ENCODE measurements around the gene MACROD1.
A peak's percentile ranks its signal among the peaks of the same experiment; 100 is the strongest.

MACROD1 gene

DNA sequence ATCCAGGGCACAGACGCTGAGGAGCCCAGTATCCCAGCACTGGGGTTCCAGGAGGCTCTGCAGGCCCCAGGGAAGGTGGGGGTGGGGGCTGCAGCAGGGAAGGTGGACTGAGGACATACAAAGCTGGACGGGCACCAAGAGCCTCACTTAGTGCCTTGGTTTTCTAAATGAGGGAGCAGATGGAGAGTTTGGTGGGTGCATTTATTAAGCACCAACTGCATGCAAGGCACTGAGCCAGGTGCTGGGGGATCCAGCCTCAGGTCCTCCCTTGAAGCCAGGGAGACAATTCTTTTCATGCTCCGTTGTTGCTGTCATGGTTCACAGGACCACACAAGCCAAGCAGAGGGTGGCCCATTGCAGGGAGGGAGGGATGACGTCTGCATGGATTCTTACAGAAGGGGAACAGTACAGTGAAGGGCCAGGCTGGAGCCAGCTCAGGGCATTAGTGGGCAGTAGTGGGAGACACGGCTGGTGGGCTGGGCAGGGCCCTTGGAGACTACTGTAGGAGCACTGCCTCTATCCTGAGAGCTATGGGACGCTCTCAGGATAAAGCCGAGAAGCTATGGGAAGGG, 65.0 kb downstream of the MACROD1 start:
- no peaks in the 10 kb centered on the region for H3K36me3 Mint-ChIP-seq
- no peak overlapping the region for H3K4me3 Mint-ChIP-seq
- no peak overlapping the region for H3K27ac Mint-ChIP-seq
- no peaks in the 10 kb centered on the region for H3K9me3 Mint-ChIP-seq
- ATAC-seq, result no peak
- H3K4me1 Mint-ChIP-seq, result no peaks in the 10 kb centered on the region
- H3K27me3 Mint-ChIP-seq, result peaks cover 11% of the 10 kb centered on the region

DNA sequence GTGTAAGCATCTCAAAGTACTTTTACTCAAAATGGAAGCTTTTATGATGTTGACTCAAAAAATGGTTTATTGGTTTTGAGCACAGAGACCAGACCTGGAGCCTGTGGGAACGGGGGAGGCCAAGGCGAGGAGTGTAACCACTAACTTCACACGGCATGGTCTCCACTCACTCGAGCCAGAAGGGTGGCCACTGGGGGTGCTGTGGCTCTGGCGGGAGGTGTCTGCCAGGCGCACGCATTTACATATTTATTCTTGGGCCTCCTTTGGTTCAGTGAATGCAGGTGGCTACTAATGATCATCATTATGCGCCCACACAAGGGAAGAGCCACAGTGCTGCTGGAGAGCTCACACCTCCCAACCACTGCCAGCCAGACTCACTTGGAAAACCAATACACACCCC, 65.6 kb downstream of the MACROD1 start:
- Mint-ChIP-seq H3K27me3 (peaks cover 11% of the 10 kb centered on the region), H3K36me3 (no peaks in the 10 kb centered on the region), H3K4me3 (no peak overlapping the region), H3K9me3 (no peaks in the 10 kb centered on the region), H3K4me1 (no peaks in the 10 kb centered on the region), H3K27ac (no peak overlapping the region)
- ATAC-seq, result peak; percentile 52

DNA sequence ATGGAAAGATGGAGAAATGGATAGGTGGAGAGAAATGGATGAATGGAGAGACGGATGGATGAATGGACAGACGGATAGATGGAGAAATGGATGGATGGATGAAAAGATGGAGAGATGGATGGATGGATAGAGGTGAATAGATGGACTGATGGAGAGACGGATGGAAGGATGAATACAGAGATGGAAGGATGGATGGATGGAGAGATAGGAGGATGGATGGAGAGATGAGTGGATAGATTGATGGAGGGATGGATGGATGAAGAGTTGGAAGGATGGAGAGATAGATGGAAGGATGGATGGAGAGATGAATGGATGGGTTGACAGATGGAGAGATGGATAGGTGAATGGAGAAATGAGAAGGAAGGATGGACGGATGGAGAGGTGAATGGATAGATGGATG, 66.5 kb downstream of the MACROD1 start:
- H3K27me3 Mint-ChIP-seq, result peaks cover 11% of the 10 kb centered on the region
- ATAC-seq, result no peak
- H3K27ac Mint-ChIP-seq, result no peak overlapping the region
- no peak overlapping the region for H3K4me3 Mint-ChIP-seq
- H3K36me3 Mint-ChIP-seq, result no peaks in the 10 kb centered on the region
- H3K4me1 Mint-ChIP-seq, result no peaks in the 10 kb centered on the region
- H3K9me3 Mint-ChIP-seq, result no peaks in the 10 kb centered on the region

DNA sequence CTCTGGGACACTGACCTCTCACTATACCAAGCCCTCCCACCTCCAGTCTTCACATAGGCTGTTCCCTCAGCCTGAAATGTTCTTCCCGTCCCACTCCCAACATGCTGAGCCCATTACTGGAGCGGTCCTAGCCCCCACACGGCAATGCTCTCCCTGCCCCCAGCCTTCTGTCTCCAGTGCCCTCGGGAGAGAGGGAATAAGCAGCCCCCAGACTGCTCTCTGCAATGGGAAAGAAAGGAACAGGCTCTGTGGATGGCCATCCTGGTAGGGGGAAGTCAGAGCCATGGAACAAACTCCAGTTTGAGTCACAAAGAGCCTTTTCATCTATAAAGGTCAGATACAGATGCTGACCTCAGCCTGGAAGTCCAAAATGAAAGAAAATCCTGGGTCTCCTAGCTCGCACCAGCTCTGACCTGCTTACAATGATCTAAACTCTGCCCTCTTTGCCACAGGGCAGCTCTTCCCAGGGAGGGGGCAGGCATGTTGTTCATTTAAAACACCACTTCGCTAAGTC, 67.5 kb downstream of the MACROD1 start:
- Mint-ChIP-seq H3K9me3 (no peaks in the 10 kb centered on the region), H3K36me3 (no peaks in the 10 kb centered on the region), H3K27me3 (peaks cover 11% of the 10 kb centered on the region), H3K4me1 (no peaks in the 10 kb centered on the region), H3K4me3 (no peak overlapping the region), H3K27ac (no peak overlapping the region)
- ATAC-seq, result no peak

DNA sequence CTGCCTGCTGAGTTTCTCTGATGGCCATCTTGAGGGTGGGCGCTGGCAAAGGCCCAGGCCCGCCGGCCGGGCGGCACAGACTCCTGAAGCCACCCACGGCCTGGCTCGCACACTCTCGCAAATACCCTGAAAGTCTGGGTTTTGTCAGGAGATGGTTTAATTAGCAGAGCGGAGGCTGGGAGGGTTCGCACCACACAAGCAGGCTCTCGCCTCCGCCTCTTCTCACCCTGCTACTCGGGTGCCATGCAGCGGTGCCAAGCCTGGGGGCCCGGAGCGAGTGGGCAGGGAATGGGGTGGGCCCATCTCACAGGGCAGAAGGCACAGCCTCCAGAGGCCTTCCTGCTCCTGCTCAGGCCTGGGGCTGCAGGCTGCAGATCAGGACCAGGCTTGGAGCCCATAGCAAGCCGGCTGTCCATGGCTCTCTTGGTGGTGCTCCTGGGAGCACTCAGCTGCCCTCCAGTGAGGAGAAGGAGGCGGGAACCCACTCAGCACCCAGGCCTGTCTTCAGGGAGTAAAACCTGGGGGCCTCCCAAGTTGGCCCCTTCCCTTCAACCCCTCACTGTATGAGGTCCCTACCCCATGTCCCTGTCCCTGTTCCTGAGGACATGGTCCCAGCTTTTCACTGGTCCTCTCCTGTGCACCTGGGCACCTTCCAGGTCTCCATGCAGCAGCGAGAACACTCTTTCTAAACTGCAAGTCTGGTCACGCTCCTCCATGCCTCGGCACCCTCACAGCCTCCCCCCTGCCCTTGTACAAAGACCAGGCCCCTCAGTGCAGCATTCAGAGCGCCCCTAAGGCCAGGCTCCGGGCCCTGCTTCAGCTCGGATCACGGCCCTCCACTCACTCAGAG, 68.2 kb downstream of the MACROD1 start:
- ATAC-seq, result no peak
- Mint-ChIP-seq H3K36me3 (no peaks in the 10 kb centered on the region), H3K4me1 (no peaks in the 10 kb centered on the region), H3K27ac (no peak overlapping the region), H3K9me3 (no peaks in the 10 kb centered on the region), H3K4me3 (no peak overlapping the region), H3K27me3 (peaks cover 11% of the 10 kb centered on the region)

DNA sequence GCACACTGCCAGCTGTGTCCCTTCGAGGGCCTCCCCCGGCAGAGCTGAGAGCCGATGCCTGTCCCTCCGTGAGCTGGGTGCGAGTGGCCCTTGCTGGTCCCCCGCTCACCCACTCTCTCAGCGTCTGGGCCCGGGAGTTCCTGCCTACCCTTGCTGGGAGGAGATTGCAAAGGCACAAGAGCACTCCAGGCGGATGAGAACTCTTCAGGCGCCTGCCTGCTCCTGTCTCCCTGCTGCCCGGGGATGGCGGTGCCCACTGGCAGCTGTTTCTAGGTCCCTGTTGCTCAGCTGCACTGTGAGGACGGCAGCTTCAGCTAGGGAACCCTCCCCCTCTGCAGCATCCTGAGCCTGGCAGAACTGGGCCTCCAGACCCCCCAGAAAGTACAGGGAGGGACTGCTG, 69.1 kb downstream of the MACROD1 start:
- H3K4me3 Mint-ChIP-seq, result no peak overlapping the region
- H3K27ac Mint-ChIP-seq, result no peak overlapping the region
- H3K36me3 Mint-ChIP-seq, result no peaks in the 10 kb centered on the region
- H3K27me3 Mint-ChIP-seq, result peaks cover 15% of the 10 kb centered on the region
- peak; percentile 5 for ATAC-seq
- H3K9me3 Mint-ChIP-seq, result no peaks in the 10 kb centered on the region
- no peaks in the 10 kb centered on the region for H3K4me1 Mint-ChIP-seq

DNA sequence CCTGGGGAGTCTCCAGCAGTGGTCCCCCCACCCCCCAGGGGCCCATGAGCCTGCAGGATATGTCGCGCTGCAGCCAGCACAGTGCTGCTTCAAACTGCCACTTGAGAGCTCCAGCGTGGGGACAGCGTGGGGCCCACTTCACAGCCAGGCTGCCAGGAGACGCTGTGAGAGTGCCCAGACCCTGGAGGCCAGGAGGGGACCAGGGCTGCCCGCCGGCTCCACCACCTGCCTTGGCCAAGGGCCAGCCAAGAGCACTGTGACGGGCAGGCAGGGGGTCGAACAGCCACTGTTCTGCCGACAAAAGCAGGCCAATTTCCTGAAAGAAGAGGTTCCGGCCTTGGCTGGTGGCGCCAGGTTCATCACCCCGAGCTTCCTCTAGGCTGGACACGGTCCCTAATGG, 70.0 kb downstream of the MACROD1 start:
- H3K36me3 Mint-ChIP-seq, result no peaks in the 10 kb centered on the region
- no peak for ATAC-seq
- no peak overlapping the region for H3K27ac Mint-ChIP-seq
- peaks cover 18% of the 10 kb centered on the region for H3K27me3 Mint-ChIP-seq
- H3K9me3 Mint-ChIP-seq, result no peaks in the 10 kb centered on the region
- no peaks in the 10 kb centered on the region for H3K4me1 Mint-ChIP-seq
- H3K4me3 Mint-ChIP-seq, result no peak overlapping the region

DNA sequence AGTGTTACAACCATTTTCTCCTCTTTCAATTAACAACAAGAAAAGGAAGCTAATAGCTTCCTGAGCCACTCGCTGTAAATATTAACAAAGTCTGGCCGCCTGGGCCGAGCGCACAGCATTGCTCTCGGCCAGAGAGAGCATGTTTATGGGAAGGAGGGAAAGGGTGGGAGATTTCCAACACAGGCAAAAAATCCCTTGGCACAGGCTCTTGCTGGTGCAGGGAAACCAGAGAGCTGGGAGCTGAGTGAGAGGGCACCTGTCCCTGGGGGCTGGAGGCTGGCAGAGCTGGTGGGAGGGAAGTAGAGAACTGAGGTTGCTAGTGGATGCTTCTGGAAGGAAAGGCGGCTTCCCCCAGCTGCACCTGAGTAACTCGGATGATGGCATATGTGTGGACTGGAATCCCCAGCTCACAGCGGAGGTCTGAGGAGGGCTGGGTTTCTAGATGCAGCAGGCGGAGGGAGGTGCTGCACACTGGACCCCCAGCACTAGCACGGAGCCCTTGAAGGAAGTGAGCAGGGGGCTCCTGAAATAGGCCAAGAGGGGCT, 70.6 kb downstream of the MACROD1 start:
- Mint-ChIP-seq H3K9me3 (no peaks in the 10 kb centered on the region), H3K36me3 (no peaks in the 10 kb centered on the region), H3K4me1 (no peaks in the 10 kb centered on the region)

DNA sequence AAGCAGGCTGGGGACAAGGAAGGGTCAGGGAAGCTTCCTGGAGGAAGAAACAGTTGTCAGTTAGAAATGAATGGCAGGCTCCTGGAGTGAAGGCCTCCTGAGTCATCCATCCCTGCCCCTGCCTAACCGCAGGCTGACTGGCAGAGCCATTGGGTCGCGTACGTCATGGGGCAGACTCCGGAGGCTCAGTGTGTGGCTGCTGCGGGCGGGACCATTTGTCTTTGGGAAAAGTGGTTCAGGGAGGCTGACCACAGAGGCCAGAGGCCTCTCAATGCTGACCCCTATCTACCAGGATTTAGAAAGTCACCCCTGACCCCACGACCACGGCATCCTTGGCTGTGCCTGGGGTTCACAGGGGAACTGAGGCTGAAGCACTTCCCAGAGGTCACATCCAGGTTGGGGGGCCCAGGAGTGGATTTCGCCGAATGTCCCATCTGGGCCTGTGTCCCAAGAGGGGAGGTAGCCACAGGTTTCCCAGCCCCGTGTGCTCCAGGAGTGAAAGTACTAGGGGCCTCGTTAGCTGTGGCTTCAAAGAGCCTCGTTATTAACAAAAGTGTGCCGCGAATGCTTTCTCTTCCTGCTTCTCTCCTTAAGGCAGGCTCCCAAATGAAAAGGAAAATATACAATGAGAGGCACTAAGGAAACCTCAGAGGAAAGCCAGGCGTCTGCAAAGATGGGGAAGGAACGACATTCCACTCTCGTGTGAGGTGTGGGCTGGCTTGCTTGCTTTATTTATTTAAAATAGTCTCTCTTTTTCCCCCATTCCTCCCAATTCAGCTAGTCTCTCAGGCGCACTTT, 71.3 kb downstream of the MACROD1 start:
- Mint-ChIP-seq H3K4me1 (no peaks in the 10 kb centered on the region), H3K27ac (no peak overlapping the region), H3K36me3 (no peaks in the 10 kb centered on the region), H3K4me3 (no peak overlapping the region), H3K27me3 (peaks cover 25% of the 10 kb centered on the region), H3K9me3 (no peaks in the 10 kb centered on the region)
- ATAC-seq, result no peak

More for the DNA sequence above, 70.6 kb downstream of the MACROD1 start:
- Mint-ChIP-seq H3K4me3 (no peak overlapping the region), H3K27ac (no peak overlapping the region), H3K27me3 (peaks cover 21% of the 10 kb centered on the region)
- ATAC-seq, result no peak

DNA sequence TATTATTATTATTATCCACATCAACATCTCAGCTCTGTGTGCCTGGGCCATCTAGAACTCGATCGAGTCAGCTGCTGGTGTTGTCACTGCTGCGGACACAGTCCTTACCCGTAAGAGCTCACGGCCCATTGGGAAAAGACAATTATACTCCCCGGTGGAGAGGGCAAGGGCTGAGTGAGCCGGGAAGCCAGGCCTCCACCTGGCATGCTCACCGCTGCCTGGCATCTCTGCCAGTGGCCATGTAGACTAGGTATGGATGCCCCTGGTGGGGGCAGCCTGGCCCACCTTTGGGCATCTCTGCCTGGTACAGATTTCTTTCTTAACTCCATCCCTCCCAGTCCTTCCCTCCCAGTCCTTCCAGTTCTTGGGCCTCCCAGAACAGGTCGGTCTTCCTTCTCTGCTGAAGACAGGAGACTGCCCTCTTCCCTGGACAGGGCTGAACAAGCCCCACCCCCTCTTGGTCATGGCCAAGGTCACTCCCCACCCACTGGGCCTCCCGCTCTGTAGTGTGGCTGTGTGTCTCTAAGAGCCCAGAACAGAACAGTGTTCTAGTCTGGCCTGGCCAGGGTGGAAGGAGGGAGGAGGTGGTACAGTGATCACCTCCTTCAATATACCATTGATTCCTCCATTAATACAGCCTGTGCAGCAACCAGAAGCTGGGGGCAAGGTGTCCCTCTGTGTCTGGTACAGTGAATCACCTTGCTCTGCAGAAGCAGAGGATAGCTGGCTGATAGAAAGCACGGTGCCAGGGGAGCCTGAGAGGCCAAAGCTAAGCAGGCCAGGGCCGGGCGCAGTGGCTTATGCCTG, 72.5 kb downstream of the MACROD1 start:
- Mint-ChIP-seq H3K9me3 (no peaks in the 10 kb centered on the region), H3K27ac (no peak overlapping the region), H3K4me3 (no peak overlapping the region), H3K36me3 (no peaks in the 10 kb centered on the region), H3K4me1 (peaks cover 5% of the 10 kb centered on the region), H3K27me3 (peaks cover 29% of the 10 kb centered on the region)
- no peak for ATAC-seq

DNA sequence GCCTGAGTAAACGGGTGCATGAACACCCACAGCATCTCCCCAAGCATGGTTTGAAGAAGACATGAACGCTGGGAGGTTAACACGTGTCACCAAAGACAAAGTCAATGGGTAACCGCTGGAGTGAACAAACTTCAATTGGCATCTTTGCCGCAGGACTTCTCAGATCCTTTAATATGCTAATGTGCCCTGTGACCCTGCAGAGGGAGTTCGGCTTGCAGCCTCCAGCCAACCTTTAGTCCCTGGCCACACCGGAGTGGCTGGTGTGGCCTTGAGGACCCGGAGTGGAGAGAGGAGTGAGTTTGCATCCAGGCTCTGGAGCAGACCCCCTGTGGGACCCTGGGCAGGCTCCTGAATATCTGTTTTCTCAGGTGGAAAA, 73.2 kb downstream of the MACROD1 start:
- Mint-ChIP-seq H3K27me3 (peaks cover 36% of the 10 kb centered on the region), H3K9me3 (no peaks in the 10 kb centered on the region), H3K4me3 (no peak overlapping the region), H3K4me1 (peaks cover 6% of the 10 kb centered on the region), H3K36me3 (no peaks in the 10 kb centered on the region), H3K27ac (no peak overlapping the region)
- no peak for ATAC-seq

DNA sequence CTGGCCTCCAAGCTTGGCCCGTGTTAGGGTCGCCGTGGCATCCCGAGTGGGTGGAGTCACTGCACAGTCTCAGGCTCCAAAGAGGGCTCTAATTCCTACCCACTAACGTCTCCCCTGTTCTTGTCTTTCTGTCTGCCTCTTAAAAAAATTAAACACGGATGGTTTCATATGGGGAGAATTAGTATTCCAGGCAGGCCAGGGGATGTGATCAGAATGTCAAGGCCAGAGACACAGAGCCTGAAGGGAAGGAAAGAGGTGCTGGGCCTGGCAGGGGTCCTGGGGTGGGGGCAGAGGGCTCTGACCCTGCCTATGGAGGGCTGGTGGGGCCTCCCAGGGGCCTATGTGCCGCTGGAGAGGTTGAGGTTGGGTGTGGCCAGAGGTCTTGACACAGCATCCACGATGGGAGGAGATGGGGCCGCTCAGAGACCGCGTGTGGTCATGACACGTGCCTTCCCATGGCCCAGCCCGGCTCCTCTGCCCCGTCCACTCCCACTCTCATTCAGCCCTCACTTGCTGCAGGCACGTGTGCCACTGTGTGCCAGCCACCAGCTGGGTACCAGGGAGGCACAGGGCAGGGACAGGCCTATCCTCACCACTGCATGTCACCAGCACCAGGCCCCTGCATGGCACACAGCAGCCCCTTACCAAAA, 73.7 kb downstream of the MACROD1 start:
- no peak for ATAC-seq
- peaks cover 41% of the 10 kb centered on the region for H3K27me3 Mint-ChIP-seq
- H3K27ac Mint-ChIP-seq, result no peak overlapping the region
- no peak overlapping the region for H3K4me3 Mint-ChIP-seq
- no peaks in the 10 kb centered on the region for H3K9me3 Mint-ChIP-seq
- H3K4me1 Mint-ChIP-seq, result peaks cover 6% of the 10 kb centered on the region
- no peaks in the 10 kb centered on the region for H3K36me3 Mint-ChIP-seq

DNA sequence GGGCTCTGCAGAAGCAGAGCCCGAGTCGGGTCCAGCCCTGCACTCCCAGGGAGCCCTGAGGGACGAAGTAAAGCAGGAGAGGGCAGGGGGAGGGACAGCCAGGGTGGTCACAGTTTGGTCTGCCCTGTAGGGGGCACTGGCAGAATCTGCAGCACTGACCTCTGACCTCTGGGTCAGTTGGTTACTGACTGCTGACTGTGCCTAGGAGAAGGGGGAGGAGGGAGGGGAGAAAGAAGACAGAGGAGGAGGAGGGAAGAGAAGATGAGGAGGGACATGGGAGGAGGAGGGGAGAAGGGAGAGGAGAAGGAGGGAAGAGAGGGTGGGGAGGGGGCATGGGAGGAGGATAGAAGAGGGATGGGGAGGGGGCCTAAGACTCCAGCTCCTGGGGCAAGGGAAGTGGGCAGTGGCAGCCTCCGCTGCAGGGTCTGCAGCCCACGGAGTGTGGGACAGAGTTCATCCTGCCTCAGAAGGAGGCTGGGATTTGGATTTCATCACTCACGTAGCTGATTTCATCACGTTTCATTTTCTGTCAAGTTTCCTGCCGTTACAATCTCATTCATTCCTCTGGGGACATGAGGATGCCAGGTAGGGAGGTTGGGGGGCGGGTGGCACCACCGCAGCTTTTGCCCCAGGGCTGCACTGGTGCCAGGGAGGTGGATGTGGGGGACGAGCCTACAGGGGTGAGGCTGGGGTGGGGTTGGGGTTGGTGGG, 75.0 kb downstream of the MACROD1 start:
- peaks cover 6% of the 10 kb centered on the region for H3K4me1 Mint-ChIP-seq

More for the DNA sequence above, 75.0 kb downstream of the MACROD1 start:
- no peak for ATAC-seq
- Mint-ChIP-seq H3K27me3 (peaks cover 54% of the 10 kb centered on the region), H3K27ac (no peak overlapping the region), H3K9me3 (no peaks in the 10 kb centered on the region), H3K4me3 (no peak overlapping the region), H3K36me3 (no peaks in the 10 kb centered on the region)

Measured in stimulated activated memory B cell treated with anti-CD40 and anti-IgM and Interleukin-4, amounts not matched to agents 10 μg/mL and 1 μg/mL and 100 μg/mL, for 72 hours (primary cell).